Caco-2 (cell line): ENCODE results near the gene TINCR. TPM values are rescaled to one million over a fixed set of nuclear protein-coding genes. Genes with fewer than 3 reads are reported as not detected.

ENCODE experiments used
- BruUV-seq: library from RNA; stranded (reverse); fragments of 400-500 nt; replicated peaks from 2 replicates; lab custom pipeline; 2021; lab: Mats Ljungman, UMichigan
- CTCF ChIA-PET: fragments of 300-600 bp; sonication (Branson Sonifier 250); formaldehyde crosslinking; loops from one replicate; lab custom pipeline; 2022; ENCODE audit warnings: antibody characterized with exemption; lab: Charles Lee
- POLR2A ChIA-PET: fragments of 300-600 bp; sonication (Branson Sonifier 250); formaldehyde crosslinking; loops from one replicate; lab custom pipeline; 2022; ENCODE audit warnings: antibody characterized with exemption; lab: Charles Lee
- DNase-seq, 2 experiments: peaks; one replicate each; pipeline versions ENCODE4 v3.0.0 to v3.0.0-alpha.2; 2020 to 2022
- H3K27me3 ChIP-seq: replicated peaks from 2 replicates; pipeline ENCODE4 v1.6.0; 2011; ENCODE audit warnings: low read length; ENCODE audit not compliant: control insufficient read depth, insufficient read depth
- H3K36me3 ChIP-seq: 2 replicates; pipeline ENCODE4 v1.5.1; 2011; ENCODE audit warnings: low read length; ENCODE audit not compliant: control insufficient read depth, insufficient read depth
- H3K4me1 ChIP-seq: fragments of 250-450 bp; sonication (Bioruptor Pico); 2 replicates; pipeline ENCODE4 v1.5.1; 2020; ENCODE audit warnings: mild to moderate bottlenecking
- H3K4me3 ChIP-seq: 2 replicates; pipeline ENCODE4 v1.5.1; 2011; ENCODE audit warnings: low read depth, mild to moderate bottlenecking, control low read depth, low read length
- H3K9me3 ChIP-seq: fragments of 250-450 bp; sonication (Bioruptor Pico); 2 replicates; pipeline ENCODE4 v1.5.1; 2020; ENCODE audit warnings: mild to moderate bottlenecking, moderate library complexity
- H3K27ac Mint-ChIP-seq: one replicate; pipeline ENCODE4 v1.8.0; 2022; ENCODE audit warnings: mixed read lengths; ENCODE audit not compliant: unreplicated experiment
- H3K27me3 Mint-ChIP-seq: one replicate; pipeline ENCODE4 v1.8.0; 2022; ENCODE audit warnings: mixed read lengths; ENCODE audit not compliant: insufficient read depth, unreplicated experiment
- H3K36me3 Mint-ChIP-seq: one replicate; pipeline ENCODE4 v1.8.0; 2022; ENCODE audit warnings: mild to moderate bottlenecking, mixed read lengths; ENCODE audit not compliant: insufficient read depth, unreplicated experiment
- H3K4me1 Mint-ChIP-seq: one replicate; pipeline ENCODE4 v1.8.0; 2022; ENCODE audit warnings: low read depth, mixed read lengths; ENCODE audit not compliant: unreplicated experiment
- H3K4me3 Mint-ChIP-seq: one replicate; pipeline ENCODE4 v1.8.0; 2022; ENCODE audit warnings: mild to moderate bottlenecking, moderate library complexity, mixed read lengths; ENCODE audit not compliant: unreplicated experiment
- H3K9me3 Mint-ChIP-seq: one replicate; pipeline ENCODE4 v1.8.0; 2022; ENCODE audit warnings: mixed read lengths; ENCODE audit not compliant: unreplicated experiment
- intact Hi-C: fragments of 100-400 bp; cut with micrococcal nuclease; formaldehyde crosslinking; loops from one replicate; pipeline ENCODE4 v1.10.0; 2022; ENCODE audit not compliant: unreplicated experiment
- total RNA-seq: library from RNA; stranded (reverse); gene quantifications from 2 replicates; pipeline ENCODE4 v1.2.3, GENCODE V29; 2022
- TF ChIP-seq, protein P1 (sequence below), 2 experiments: fragments of 200-600 bp in 1 of 2; IDR thresholded peaks; 1 replicate in 1 of 2; 2 replicates in 1 of 2; pipeline versions ENCODE4 v1.5.1 to v1.8.0; 2011 to 2022; ENCODE audit warnings: antibody characterized with exemption in 1 of 2, control low read depth in 1 of 2, inconsistent platforms in 1 of 2, low read depth in 1 of 2, low read length in 1 of 2, mild to moderate bottlenecking in 1 of 2, moderate library complexity in 1 of 2; ENCODE audit not compliant: insufficient read depth in 1 of 2, severe bottlenecking in 1 of 2, unreplicated experiment in 1 of 2

The TINCR gene
- total RNA-seq, 1 experiment from 2014 or later = 3.8 TPM

DNA sequence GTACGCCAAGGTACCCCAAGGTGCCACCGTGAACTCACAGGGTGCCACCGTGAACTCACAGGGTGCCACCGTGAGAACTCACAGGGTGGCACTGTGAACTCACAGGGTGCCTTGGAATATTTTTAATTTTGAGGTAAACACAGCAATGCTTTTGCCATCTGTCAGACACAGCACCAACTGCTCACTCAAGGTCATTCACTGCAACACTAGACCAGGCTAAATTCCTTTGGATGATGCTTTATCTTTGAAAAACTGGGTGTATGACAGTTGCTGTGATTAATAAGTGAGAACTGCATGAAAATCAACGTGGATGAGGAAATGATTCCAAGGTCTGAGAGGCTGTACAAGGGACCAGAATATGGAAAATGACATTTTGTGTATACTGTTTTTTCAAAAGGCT, 35.9 kb upstream of the TINCR start:
- no TSS peak for BruUV-seq
- H3K9me3 ChIP-seq = no peaks in the 10 kb centered on the region
- peaks cover 2% of the 10 kb centered on the region for H3K36me3 ChIP-seq
- H3K4me3 ChIP-seq = no peak overlapping the region
- POLR2A ChIA-PET = no interaction called here
- Mint-ChIP-seq H3K9me3 (no peaks in the 10 kb centered on the region), H3K27ac (no peak overlapping the region), H3K36me3 (peaks cover 85% of the 10 kb centered on the region), H3K4me1 (no peaks in the 10 kb centered on the region), H3K27me3 (no peaks in the 10 kb centered on the region), H3K4me3 (no peak overlapping the region)
- TF ChIP-seq, protein P1, sequence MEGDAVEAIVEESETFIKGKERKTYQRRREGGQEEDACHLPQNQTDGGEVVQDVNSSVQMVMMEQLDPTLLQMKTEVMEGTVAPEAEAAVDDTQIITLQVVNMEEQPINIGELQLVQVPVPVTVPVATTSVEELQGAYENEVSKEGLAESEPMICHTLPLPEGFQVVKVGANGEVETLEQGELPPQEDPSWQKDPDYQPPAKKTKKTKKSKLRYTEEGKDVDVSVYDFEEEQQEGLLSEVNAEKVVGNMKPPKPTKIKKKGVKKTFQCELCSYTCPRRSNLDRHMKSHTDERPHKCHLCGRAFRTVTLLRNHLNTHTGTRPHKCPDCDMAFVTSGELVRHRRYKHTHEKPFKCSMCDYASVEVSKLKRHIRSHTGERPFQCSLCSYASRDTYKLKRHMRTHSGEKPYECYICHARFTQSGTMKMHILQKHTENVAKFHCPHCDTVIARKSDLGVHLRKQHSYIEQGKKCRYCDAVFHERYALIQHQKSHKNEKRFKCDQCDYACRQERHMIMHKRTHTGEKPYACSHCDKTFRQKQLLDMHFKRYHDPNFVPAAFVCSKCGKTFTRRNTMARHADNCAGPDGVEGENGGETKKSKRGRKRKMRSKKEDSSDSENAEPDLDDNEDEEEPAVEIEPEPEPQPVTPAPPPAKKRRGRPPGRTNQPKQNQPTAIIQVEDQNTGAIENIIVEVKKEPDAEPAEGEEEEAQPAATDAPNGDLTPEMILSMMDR (IDR thresholded peaks at IDR 0.05; ENCODE audit: insufficient read depth in 1 of 2, low read depth in 1 of 2, low read length in 1 of 2, severe bottlenecking in 1 of 2, unreplicated experiment in 1 of 2) = no peak
- DNase-seq = no peak
- CTCF ChIA-PET = no interaction called here
- H3K27me3 ChIP-seq = no peaks in the 10 kb centered on the region
- H3K4me1 ChIP-seq = no peaks in the 10 kb centered on the region
- intact Hi-C loops = no loop called here

DNA sequence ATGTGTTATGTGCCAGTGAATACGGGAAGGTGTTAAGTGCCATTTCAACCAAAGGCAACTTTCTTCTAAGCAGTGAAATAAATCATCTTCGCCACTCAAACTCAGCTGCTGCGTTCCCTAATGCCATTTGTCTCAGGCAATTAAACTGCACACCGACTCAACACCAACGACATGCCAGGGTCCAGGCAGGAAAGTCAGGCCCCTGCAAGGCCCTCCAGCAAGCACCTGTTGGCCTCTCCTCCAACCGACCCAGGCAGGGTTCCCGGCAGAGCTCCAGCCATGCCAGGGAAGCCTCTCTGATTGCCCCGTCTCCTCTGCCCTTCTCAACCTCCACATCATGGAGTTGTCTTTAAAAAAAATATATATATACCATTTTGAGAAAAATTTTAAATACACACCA, 33.0 kb upstream of the TINCR start:
- Mint-ChIP-seq H3K4me1 (no peaks in the 10 kb centered on the region), H3K27ac (no peak overlapping the region), H3K27me3 (no peaks in the 10 kb centered on the region), H3K4me3 (no peak overlapping the region), H3K9me3 (no peaks in the 10 kb centered on the region), H3K36me3 (peaks cover 91% of the 10 kb centered on the region)
- H3K36me3 ChIP-seq = peaks cover 2% of the 10 kb centered on the region
- intact Hi-C loops = no loop called here
- ChIA-PET CTCF (no interaction called here), POLR2A (no interaction called here)
- H3K9me3 ChIP-seq = no peaks in the 10 kb centered on the region
- H3K27me3 ChIP-seq = no peaks in the 10 kb centered on the region
- no TSS peak for BruUV-seq
- no peaks in the 10 kb centered on the region for H3K4me1 ChIP-seq
- TF ChIP-seq, protein P1 (IDR thresholded peaks at IDR 0.05; ENCODE audit: insufficient read depth in 1 of 2, low read depth in 1 of 2, low read length in 1 of 2, severe bottlenecking in 1 of 2, unreplicated experiment in 1 of 2) = no peak
- no peak overlapping the region for H3K4me3 ChIP-seq
- no peak for DNase-seq

DNA sequence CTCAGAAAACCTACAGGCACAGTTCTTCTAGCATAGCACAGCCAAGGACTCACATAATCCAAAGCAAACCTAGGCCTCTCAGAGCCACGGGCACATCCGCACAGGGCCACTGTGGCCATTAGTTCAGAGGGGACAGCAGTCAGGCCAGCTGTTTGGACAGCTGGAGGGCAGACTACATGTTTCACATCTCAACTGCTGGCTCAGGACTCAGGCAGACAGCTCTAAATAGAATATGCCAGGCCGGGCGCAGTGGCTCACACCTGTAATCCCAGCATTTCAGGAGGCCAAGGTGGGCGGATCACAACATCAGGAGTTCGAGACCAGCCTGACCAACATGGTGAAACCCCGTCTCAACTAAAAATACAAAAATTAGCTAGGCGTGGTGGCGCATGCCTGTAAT, 28.0 kb upstream of the TINCR start:
- Mint-ChIP-seq H3K27me3 (no peaks in the 10 kb centered on the region), H3K9me3 (no peaks in the 10 kb centered on the region), H3K4me3 (no peak overlapping the region), H3K27ac (peak overlapping the region; percentile 43), H3K4me1 (no peaks in the 10 kb centered on the region), H3K36me3 (peaks cover 89% of the 10 kb centered on the region)
- CTCF ChIA-PET = no interaction called here
- Histone ChIP-seq H3K36me3 (peaks cover 8% of the 10 kb centered on the region), H3K27me3 (no peaks in the 10 kb centered on the region), H3K4me1 (no peaks in the 10 kb centered on the region), H3K4me3 (no peak overlapping the region), H3K9me3 (no peaks in the 10 kb centered on the region)
- intact Hi-C loops = no loop called here
- TF ChIP-seq, protein P1 (IDR thresholded peaks at IDR 0.05; ENCODE audit: insufficient read depth in 1 of 2, low read depth in 1 of 2, low read length in 1 of 2, severe bottlenecking in 1 of 2, unreplicated experiment in 1 of 2) = no peak
- BruUV-seq = no TSS peak
- DNase-seq = no peak
- POLR2A ChIA-PET = interaction anchor here (1.2 kb wide), 1 partner anchor 27 kb away, joined by 4 read pairs; the partner anchor contains the start of genes SAFB and SAFB2
